ENCODE measurements around the gene MACC1. TPM values are rescaled to one million over a fixed set of nuclear protein-coding genes. Genes with fewer than 3 reads are reported as not detected.

The MACC1 gene
- total RNA-seq, 1 experiment from 2014 or later, result 7.9 TPM

- ChIA-PET CTCF (interaction anchor here (1.5 to 2.1 kb wide), 4 partner anchors 191 to 460 kb away, joined by 6 to 11 read pairs (median 8); no protein-coding TSS in a partner anchor), POLR2A (ENCODE audit: unreplicated experiment) (interaction anchor here (0.5 kb wide), 1 partner anchor 415 kb away, joined by 3 read pairs; no protein-coding TSS in a partner anchor)
- no peaks in the 10 kb centered on the region for H3K27me3 ChIP-seq (ENCODE audit: low read length)
- H3K4me3 ChIP-seq (ENCODE audit: low read length), result no peak overlapping the region
- no peaks in the 10 kb centered on the region for H3K9me2 ChIP-seq (replicated peaks; ENCODE audit: low read length)
- no peaks in the 10 kb centered on the region for H3K4me1 ChIP-seq (ENCODE audit: insufficient read depth, low read length)
- H3K27ac ChIP-seq (ENCODE audit: low read length), result no peak overlapping the region
- no peaks in the 10 kb centered on the region for H3K79me2 ChIP-seq (ENCODE audit: low read length)
- TF ChIP-seq EZH2phosphoT487 (IDR thresholded peaks at IDR 0.05; ENCODE audit: borderline replicate concordance, low read length) (no peak), EZH2 (IDR thresholded peaks at IDR 0.05; ENCODE audit: low read length, unreplicated experiment) (no peak), CTCF (conservative IDR thresholded peaks at IDR 0.05; ENCODE audit: low read depth, low read length) (no peak)
- DNase-seq (no peak), ATAC-seq (no peak)
- H4K20me1 ChIP-seq (ENCODE audit: low read length), result no peaks in the 10 kb centered on the region
- intact Hi-C loops (cut with micrococcal nuclease), result loop anchor here (1.0 to 2.0 kb wide), 3 partner anchors 137 to 419 kb away; no protein-coding TSS in a partner anchor
- H3K4me2 ChIP-seq (ENCODE audit: low read length), result no peak overlapping the region
- no peak overlapping the region for H3K9ac ChIP-seq (ENCODE audit: low read length)
- no peaks in the 10 kb centered on the region for H3F3A ChIP-seq (ENCODE audit: low read length, unreplicated experiment)
- no peak overlapping the region for H2AFZ ChIP-seq (ENCODE audit: low read length)
- H3K9me3 ChIP-seq (ENCODE audit: low read length), result no peaks in the 10 kb centered on the region
- no TSS peak for BruUV-seq (replicated peaks)
- H3K36me3 ChIP-seq (ENCODE audit: low read depth, low read length), result no peaks in the 10 kb centered on the region
Measured at GRCh38 chr7:20173828-20174227, 43.4 kb downstream of the MACC1 start.

GRCh38 chr7:20172736-20173334 is 44.3 kb downstream of the MACC1 start:
- Histone ChIP-seq H3K9ac (ENCODE audit: low read length) (no peak overlapping the region), H3K27ac (ENCODE audit: low read length) (no peak overlapping the region), H3K4me3 (ENCODE audit: low read length) (no peak overlapping the region), H2AFZ (ENCODE audit: low read length) (no peak overlapping the region), H3K9me2 (replicated peaks; ENCODE audit: low read length) (no peaks in the 10 kb centered on the region), H3F3A (ENCODE audit: low read length, unreplicated experiment) (no peaks in the 10 kb centered on the region), H3K9me3 (ENCODE audit: low read length) (no peaks in the 10 kb centered on the region), H3K36me3 (ENCODE audit: low read depth, low read length) (no peaks in the 10 kb centered on the region), H3K4me2 (ENCODE audit: low read length) (no peak overlapping the region), H3K27me3 (ENCODE audit: low read length) (no peaks in the 10 kb centered on the region), H3K79me2 (ENCODE audit: low read length) (no peaks in the 10 kb centered on the region), H4K20me1 (ENCODE audit: low read length) (no peaks in the 10 kb centered on the region), H3K4me1 (ENCODE audit: insufficient read depth, low read length) (no peaks in the 10 kb centered on the region)
- CTCF ChIA-PET, result interaction anchor here (0.8 to 2.1 kb wide), 6 partner anchors 190 to 459 kb away, joined by 3 to 11 read pairs (median 6); no protein-coding TSS in a partner anchor
- peak; percentile 99 for ATAC-seq
- intact Hi-C loops (cut with micrococcal nuclease), result loop anchor here (1.0 to 2.0 kb wide), 7 partner anchors 138 to 460 kb away; no protein-coding TSS in a partner anchor
- DNase-seq, result peak; percentile 74
- POLR2A ChIA-PET (ENCODE audit: unreplicated experiment), result interaction anchor here (0.6 kb wide), 1 partner anchor 319 kb away, joined by 3 read pairs; no protein-coding TSS in a partner anchor
- BruUV-seq (replicated peaks), result no TSS peak
- TF ChIP-seq EZH2phosphoT487 (IDR thresholded peaks at IDR 0.05; ENCODE audit: borderline replicate concordance, low read length), result no peak
- peak; percentile 77 for TF ChIP-seq CTCF (conservative IDR thresholded peaks at IDR 0.05; ENCODE audit: low read depth, low read length)
- TF ChIP-seq EZH2 (IDR thresholded peaks at IDR 0.05; ENCODE audit: low read length, unreplicated experiment), result no peak

- no peak overlapping the region for H3K4me3 ChIP-seq (ENCODE audit: low read length)
- no peaks in the 10 kb centered on the region for H3K9me3 ChIP-seq (ENCODE audit: low read length)
- ATAC-seq (no peak), DNase-seq (no peak)
- H2AFZ ChIP-seq (ENCODE audit: low read length), result no peak overlapping the region
- BruUV-seq (replicated peaks), result no TSS peak
- no peaks in the 10 kb centered on the region for H3K27me3 ChIP-seq (ENCODE audit: low read length)
- POLR2A ChIA-PET (ENCODE audit: unreplicated experiment), result interaction anchor here (0.5 kb wide), 1 partner anchor 13 kb away, joined by 3 read pairs; no protein-coding TSS in a partner anchor
- TF ChIP-seq CTCF (conservative IDR thresholded peaks at IDR 0.05; ENCODE audit: low read depth, low read length) (no peak), EZH2 (IDR thresholded peaks at IDR 0.05; ENCODE audit: low read length, unreplicated experiment) (no peak), EZH2phosphoT487 (IDR thresholded peaks at IDR 0.05; ENCODE audit: borderline replicate concordance, low read length) (no peak)
- H4K20me1 ChIP-seq (ENCODE audit: low read length), result no peaks in the 10 kb centered on the region
- no peaks in the 10 kb centered on the region for H3F3A ChIP-seq (ENCODE audit: low read length, unreplicated experiment)
- intact Hi-C loops (cut with micrococcal nuclease), result no loop called here
- CTCF ChIA-PET, result no interaction called here
- H3K36me3 ChIP-seq (ENCODE audit: low read depth, low read length), result no peaks in the 10 kb centered on the region
- H3K27ac ChIP-seq (ENCODE audit: low read length), result no peak overlapping the region
- no peak overlapping the region for H3K4me2 ChIP-seq (ENCODE audit: low read length)
- H3K4me1 ChIP-seq (ENCODE audit: insufficient read depth, low read length), result no peaks in the 10 kb centered on the region
- no peak overlapping the region for H3K9ac ChIP-seq (ENCODE audit: low read length)
- no peaks in the 10 kb centered on the region for H3K9me2 ChIP-seq (replicated peaks; ENCODE audit: low read length)
- no peaks in the 10 kb centered on the region for H3K79me2 ChIP-seq (ENCODE audit: low read length)
Measured at GRCh38 chr7:20170633-20171032, 46.6 kb downstream of the MACC1 start.

Data from PC-3 (cell line).